ENCODE measurements around the gene IL32.

The IL32 gene

GRCh38 chr16:3035972-3036725, 29.3 kb upstream of the IL32 start:
- TF ChIP-seq REST (IDR thresholded peaks at IDR 0.05; ENCODE audit: insufficient read depth in 1 of 2, low read depth in 2 of 2, low read length in 2 of 2) (no peak), SIN3A (IDR thresholded peaks at IDR 0.05; ENCODE audit: borderline replicate concordance, insufficient read depth, low read length) (no peak), TAF1 (IDR thresholded peaks at IDR 0.05; ENCODE audit: borderline replicate concordance, insufficient read depth, low read length) (no peak), POLR2AphosphoS5 (IDR thresholded peaks at IDR 0.05; ENCODE audit: low read depth, low read length) (no peak), FOXP2 (optimal IDR thresholded peaks at IDR 0.05; ENCODE audit: borderline replicate concordance, extremely low read depth, extremely low read length, insufficient read depth) (no peak)

DNA sequence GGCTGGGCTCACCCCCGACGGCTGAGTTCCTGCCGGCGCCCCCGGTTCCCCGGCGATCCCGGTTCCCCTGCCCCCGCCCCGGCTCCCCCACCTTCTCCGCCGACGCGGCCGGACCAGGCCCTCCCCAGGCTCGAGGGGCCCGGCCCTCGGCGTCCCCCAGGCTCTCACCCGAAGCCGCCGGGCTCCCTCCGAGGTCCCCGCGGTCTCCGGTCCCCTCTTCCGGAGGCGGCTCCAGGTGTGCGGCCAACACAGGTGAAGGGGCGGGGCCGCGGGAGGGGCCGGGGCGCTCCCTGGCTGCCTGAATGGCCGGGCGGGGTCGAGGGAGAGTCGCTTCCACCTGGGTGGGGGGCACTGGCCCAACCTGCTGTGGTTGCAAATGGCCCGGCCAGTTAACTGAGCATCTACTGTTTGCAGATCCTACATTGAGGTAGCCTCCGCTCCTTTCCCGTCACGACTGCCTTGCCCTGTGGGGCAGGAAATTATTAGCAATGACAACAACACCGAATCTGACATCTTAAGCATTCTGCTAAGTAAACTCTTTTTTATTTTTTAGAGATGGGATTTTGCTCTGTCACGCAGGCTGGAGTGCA, 28.6 kb upstream of the IL32 start, which contains the start of gene BICDL2:
Gene BICDL2, minus strand, starts transcription at position 219 of the 590 bp plus-strand sequence. CDS start 1,448 bp downstream, outside the sequence.
- TF ChIP-seq POLR2AphosphoS5 (IDR thresholded peaks at IDR 0.05; ENCODE audit: low read depth, low read length) (no peak), FOXP2 (optimal IDR thresholded peaks at IDR 0.05; ENCODE audit: borderline replicate concordance, extremely low read depth, extremely low read length, insufficient read depth) (no peak), SIN3A (IDR thresholded peaks at IDR 0.05; ENCODE audit: borderline replicate concordance, insufficient read depth, low read length) (no peak), TAF1 (IDR thresholded peaks at IDR 0.05; ENCODE audit: borderline replicate concordance, insufficient read depth, low read length) (no peak), REST (IDR thresholded peaks at IDR 0.05; ENCODE audit: insufficient read depth in 1 of 2, low read depth in 2 of 2, low read length in 2 of 2) (no peak)

- no peak for TF ChIP-seq SIN3A (IDR thresholded peaks at IDR 0.05; ENCODE audit: borderline replicate concordance, insufficient read depth, low read length)
- no peak for TF ChIP-seq POLR2AphosphoS5 (IDR thresholded peaks at IDR 0.05; ENCODE audit: low read depth, low read length)
- TF ChIP-seq REST (IDR thresholded peaks at IDR 0.05; ENCODE audit: insufficient read depth in 1 of 2, low read depth in 2 of 2, low read length in 2 of 2) = no peak
- TF ChIP-seq FOXP2 (optimal IDR thresholded peaks at IDR 0.05; ENCODE audit: borderline replicate concordance, extremely low read depth, extremely low read length, insufficient read depth) = no peak
- no peak for TF ChIP-seq TAF1 (IDR thresholded peaks at IDR 0.05; ENCODE audit: borderline replicate concordance, insufficient read depth, low read length)
Measured at GRCh38 chr16:3038256-3038655, 27.2 kb upstream of the IL32 start.

- no peak for TF ChIP-seq POLR2AphosphoS5 (IDR thresholded peaks at IDR 0.05; ENCODE audit: low read depth, low read length)
- no peak for TF ChIP-seq REST (IDR thresholded peaks at IDR 0.05; ENCODE audit: insufficient read depth in 1 of 2, low read depth in 2 of 2, low read length in 2 of 2)
- no peak for TF ChIP-seq SIN3A (IDR thresholded peaks at IDR 0.05; ENCODE audit: borderline replicate concordance, insufficient read depth, low read length)
- TF ChIP-seq FOXP2 (optimal IDR thresholded peaks at IDR 0.05; ENCODE audit: borderline replicate concordance, extremely low read depth, extremely low read length, insufficient read depth) = no peak
- no peak for TF ChIP-seq TAF1 (IDR thresholded peaks at IDR 0.05; ENCODE audit: borderline replicate concordance, insufficient read depth, low read length)
Measured at GRCh38 chr16:3038896-3039295, 26.5 kb upstream of the IL32 start.

All from PFSK-1 (cell line).